Mucosa of descending colon (tissue), 3 donors: ENCODE results near the gene ELAC1. TPM values are rescaled to one million over a fixed set of nuclear protein-coding genes. Genes with fewer than 3 reads are reported as not detected.

Experiments used
- ATAC-seq: fragments of 200-7000 bp; cut with Tn5 transposase; one replicate; pipeline ENCODE4 v1.9.1; 2020; ENCODE audit warnings: mild to moderate bottlenecking, moderate library complexity
- DNase-seq, 3 donors: peaks; one replicate each; pipeline ENCODE4 v3.0.0-alpha.2; 2020
- H3K36me3 ChIP-seq: fragments of 200-600 bp; one replicate; pipeline ENCODE4 v1.8.0; 2021; ENCODE audit warnings: low read depth, mild to moderate bottlenecking
- H3K4me1 ChIP-seq: fragments of 200-600 bp; one replicate; pipeline ENCODE4 v1.8.0; 2021; ENCODE audit warnings: low read depth, mild to moderate bottlenecking
- H3K4me3 ChIP-seq: fragments of 200-600 bp; one replicate; pipeline ENCODE4 v1.8.0; 2021; ENCODE audit warnings: mild to moderate bottlenecking
- H3K9me3 ChIP-seq: fragments of 200-600 bp; one replicate; pipeline ENCODE4 v1.8.0; 2021; ENCODE audit warnings: mild to moderate bottlenecking
- intact Hi-C, 2 donors: fragments of 100-400 bp; cut with DNase I in 1 of 2; cut with micrococcal nuclease in 1 of 2; formaldehyde crosslinking; loops; one replicate each; pipeline versions ENCODE4 v1.11.0 to v1.11.1; 2022; cut with DNase I, micrococcal nuclease
- total RNA-seq, 3 donors: library from RNA; stranded (reverse); fragmentation: NEBNext Ultra II Directional in 2 of 3; extraction: Animal tissue kit (Norgen Biotek cat#: 25700) in 2 of 3; gene quantifications; one replicate each; pipeline versions ENCODE4 v1.2.1 to v1.2.4, GENCODE V29; 2021 to 2023
- TF ChIP-seq, protein P1 (sequence below): fragments of 200-600 bp; IDR thresholded peaks from one replicate; pipeline ENCODE4 v1.8.0; 2022; ENCODE audit warnings: antibody characterized with exemption, mild to moderate bottlenecking
- donor health status: DM: no; HTN: no; CAD: no; lungs with moderate emphysema.
- donor health status: DM: no; HTN: no; CAD: no.
- donor health status: DM: no; HTN: yes; CAD: no.

ELAC1 gene
- total RNA-seq, 3 donors from 2014 or later: 5.3 to 11.5 (median 11.3) TPM

- H3K4me1 ChIP-seq: peaks cover 20% of the 10 kb centered on the region
- no peak overlapping the region for H3K4me3 ChIP-seq
- peak; percentile 96 for ATAC-seq
- peak in 1 of 3 donors; percentile 23 for DNase-seq
- H3K36me3 ChIP-seq: no peaks in the 10 kb centered on the region
- intact Hi-C loops: loop anchor here in 1 of 2 donors (5.0 kb wide), 1 partner anchor 64 kb away; no protein-coding TSS in a partner anchor
- peaks cover 9% of the 10 kb centered on the region for H3K9me3 ChIP-seq
- TF ChIP-seq, protein P1, sequence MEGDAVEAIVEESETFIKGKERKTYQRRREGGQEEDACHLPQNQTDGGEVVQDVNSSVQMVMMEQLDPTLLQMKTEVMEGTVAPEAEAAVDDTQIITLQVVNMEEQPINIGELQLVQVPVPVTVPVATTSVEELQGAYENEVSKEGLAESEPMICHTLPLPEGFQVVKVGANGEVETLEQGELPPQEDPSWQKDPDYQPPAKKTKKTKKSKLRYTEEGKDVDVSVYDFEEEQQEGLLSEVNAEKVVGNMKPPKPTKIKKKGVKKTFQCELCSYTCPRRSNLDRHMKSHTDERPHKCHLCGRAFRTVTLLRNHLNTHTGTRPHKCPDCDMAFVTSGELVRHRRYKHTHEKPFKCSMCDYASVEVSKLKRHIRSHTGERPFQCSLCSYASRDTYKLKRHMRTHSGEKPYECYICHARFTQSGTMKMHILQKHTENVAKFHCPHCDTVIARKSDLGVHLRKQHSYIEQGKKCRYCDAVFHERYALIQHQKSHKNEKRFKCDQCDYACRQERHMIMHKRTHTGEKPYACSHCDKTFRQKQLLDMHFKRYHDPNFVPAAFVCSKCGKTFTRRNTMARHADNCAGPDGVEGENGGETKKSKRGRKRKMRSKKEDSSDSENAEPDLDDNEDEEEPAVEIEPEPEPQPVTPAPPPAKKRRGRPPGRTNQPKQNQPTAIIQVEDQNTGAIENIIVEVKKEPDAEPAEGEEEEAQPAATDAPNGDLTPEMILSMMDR: no peak
Observed at GRCh38 chr18:50973367-50974126, 5.7 kb downstream of the ELAC1 start.

GRCh38 chr18:50977037-50977760 is 9.4 kb downstream of the ELAC1 start:
- TF ChIP-seq, protein P1: no peak
- no peaks in the 10 kb centered on the region for H3K36me3 ChIP-seq
- ATAC-seq (no peak), DNase-seq (no peak)
- peaks cover 9% of the 10 kb centered on the region for H3K4me1 ChIP-seq
- H3K9me3 ChIP-seq: peaks cover 9% of the 10 kb centered on the region
- intact Hi-C loops: no loop called here
- H3K4me3 ChIP-seq: no peak overlapping the region

DNA sequence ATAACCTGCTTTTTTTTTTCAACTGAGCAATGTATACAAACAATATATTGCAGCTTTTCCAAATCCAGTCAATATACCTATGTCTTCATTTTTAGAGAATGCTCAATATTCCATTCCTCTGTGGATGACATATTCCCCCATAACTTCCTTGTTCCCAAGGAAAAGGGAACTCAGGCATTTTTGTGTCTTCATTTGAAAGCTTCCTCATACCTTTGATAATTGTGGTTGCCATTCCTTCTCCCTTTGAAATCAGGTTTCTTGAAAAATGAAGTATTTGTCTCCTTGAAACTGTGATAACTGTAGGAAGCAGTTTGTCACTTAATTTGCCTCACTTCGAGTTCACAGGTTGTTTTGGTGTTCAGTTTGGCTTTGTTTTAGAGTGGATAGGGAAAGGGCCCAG is 13.5 kb downstream of the ELAC1 start:
- TF ChIP-seq, protein P1: no peak
- Histone ChIP-seq H3K36me3 (no peaks in the 10 kb centered on the region), H3K9me3 (peaks cover 9% of the 10 kb centered on the region), H3K4me1 (peaks cover 14% of the 10 kb centered on the region), H3K4me3 (no peak overlapping the region)
- intact Hi-C loops: no loop called here
- DNase-seq (no peak), ATAC-seq (no peak)

DNA sequence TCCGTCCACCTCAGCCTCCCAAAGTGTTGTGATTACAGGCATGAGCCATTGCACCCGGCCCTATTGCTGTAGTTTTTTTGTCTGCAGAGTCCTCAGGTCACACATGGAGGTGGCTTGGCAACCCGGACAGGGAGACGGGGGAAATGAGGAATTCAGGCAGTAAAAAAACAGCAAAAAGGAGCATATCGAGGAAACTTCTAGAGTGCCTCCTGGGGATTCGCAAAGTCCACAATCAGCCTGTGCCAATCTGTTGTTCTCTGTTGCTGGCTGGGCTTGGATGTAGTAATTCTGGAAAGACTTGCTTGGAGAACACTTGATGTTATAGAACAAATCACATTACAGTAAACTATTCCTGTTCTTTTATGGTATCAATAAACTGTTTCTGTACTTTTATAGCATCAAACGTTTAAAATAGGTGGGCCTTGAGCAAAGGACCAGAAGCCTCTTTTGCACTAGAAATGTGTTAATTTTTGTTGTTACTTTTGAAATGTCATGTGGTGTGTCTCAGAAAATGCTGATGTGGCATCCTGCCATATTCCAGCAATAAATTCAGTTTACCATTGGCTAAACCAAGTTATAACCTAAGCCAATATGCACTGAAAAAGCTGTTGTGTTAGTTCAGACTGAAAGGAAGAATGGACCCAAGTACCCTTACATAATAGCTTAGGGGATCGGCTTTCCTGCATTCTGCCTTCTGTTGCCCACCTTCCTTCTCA is 14.4 kb downstream of the ELAC1 start:
- peaks cover 14% of the 10 kb centered on the region for H3K4me1 ChIP-seq
- intact Hi-C loops: no loop called here
- H3K4me3 ChIP-seq: no peak overlapping the region
- peaks cover 2% of the 10 kb centered on the region for H3K9me3 ChIP-seq
- no peaks in the 10 kb centered on the region for H3K36me3 ChIP-seq
- DNase-seq (peak in 2 of 3 donors; percentile 39 to 61), ATAC-seq (peak; percentile 92)
- TF ChIP-seq, protein P1: no peak

DNA sequence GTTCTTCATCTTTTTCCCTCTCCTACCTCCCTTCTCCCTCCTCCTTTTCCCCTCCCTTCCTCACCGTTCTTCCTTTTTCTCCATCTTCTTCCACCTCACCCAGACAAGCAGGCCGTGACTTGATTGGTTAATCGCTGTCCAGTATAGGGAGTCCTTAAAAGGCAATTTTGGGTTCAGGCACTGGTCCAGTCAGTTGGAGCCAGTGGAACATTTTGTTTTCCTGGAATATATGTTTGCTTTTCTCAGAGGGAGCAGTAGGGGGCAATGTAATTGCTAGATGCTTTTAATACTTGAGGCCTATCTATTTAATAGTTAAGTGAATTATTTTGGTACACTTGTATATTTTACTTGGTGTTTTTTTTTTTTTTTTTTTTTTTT is 15.0 kb downstream of the ELAC1 start:
- peak; percentile 41 for ATAC-seq

More for the DNA sequence above, 15.0 kb downstream of the ELAC1 start:
- Histone ChIP-seq H3K36me3 (no peaks in the 10 kb centered on the region), H3K4me3 (no peak overlapping the region), H3K9me3 (no peaks in the 10 kb centered on the region), H3K4me1 (peaks cover 14% of the 10 kb centered on the region)
- TF ChIP-seq, protein P1: no peak
- peak in 1 of 3 donors; percentile 17 for DNase-seq
- intact Hi-C loops: no loop called here
